Mesenchymal stem cell (in vitro differentiated cells and primary cell): ENCODE results near the gene KLF13.

Experiments used
- DNase-seq: peaks from one replicate; pipeline ENCODE4 v3.0.0-alpha.2; 2013
- H2AFZ ChIP-seq: one replicate; pipeline ENCODE4 v1.6.1; 2013; ENCODE audit warnings: low read depth, mild to moderate bottlenecking, control low read depth, inconsistent platforms, low read length, moderate library complexity
- H2AK5ac ChIP-seq: 2 replicates; pipeline ENCODE4 v1.6.1; 2013; ENCODE audit warnings: low read length, moderate library complexity, mild to moderate bottlenecking, inconsistent platforms; ENCODE audit not compliant: severe bottlenecking
- H2BK120ac ChIP-seq: one replicate; pipeline ENCODE4 v1.6.1; 2013; ENCODE audit warnings: low read depth, mild to moderate bottlenecking, inconsistent platforms, low read length, moderate library complexity
- H2BK12ac ChIP-seq, 2 experiments: one replicate each; pipeline ENCODE4 v1.6.1; 2013; ENCODE audit warnings: inconsistent platforms in 2 of 2, low read length in 2 of 2, mild to moderate bottlenecking in 2 of 2, moderate library complexity in 2 of 2, control low read depth in 1 of 2
- H2BK15ac ChIP-seq: one replicate; pipeline ENCODE4 v1.6.1; 2013; ENCODE audit warnings: mild to moderate bottlenecking, low read depth, inconsistent platforms; ENCODE audit not compliant: poor library complexity, severe bottlenecking
- H2BK5ac ChIP-seq: 2 replicates; pipeline ENCODE4 v1.6.1; 2013; ENCODE audit warnings: low read depth, mild to moderate bottlenecking, low read length, control low read depth, inconsistent platforms; ENCODE audit not compliant: poor library complexity, severe bottlenecking
- H3K14ac ChIP-seq, 2 experiments: one replicate each; pipeline ENCODE4 v1.6.1; 2013; ENCODE audit warnings: inconsistent platforms in 2 of 2, low read length in 2 of 2, control low read depth in 1 of 2, mild to moderate bottlenecking in 1 of 2, moderate library complexity in 1 of 2
- H3K18ac ChIP-seq, 2 experiments: one replicate each; pipeline ENCODE4 v1.6.1; 2013; ENCODE audit warnings: inconsistent platforms in 2 of 2, low read length in 2 of 2, control low read depth in 1 of 2, low read depth in 1 of 2, mild to moderate bottlenecking in 1 of 2
- H3K23ac ChIP-seq, 2 experiments: one replicate each; pipeline ENCODE4 v1.6.1; 2013; ENCODE audit warnings: inconsistent platforms in 2 of 2, low read length in 2 of 2, mild to moderate bottlenecking in 2 of 2, moderate library complexity in 2 of 2, control low read depth in 1 of 2
- H3K27ac ChIP-seq: 2 replicates; pipeline ENCODE4 v1.5.1; 2013; ENCODE audit warnings: mild to moderate bottlenecking, moderate library complexity, low read length, control low read depth, inconsistent platforms; ENCODE audit not compliant: poor library complexity, severe bottlenecking
- H3K27me3 ChIP-seq, 2 experiments: 2 replicates each; pipeline versions ENCODE4 v1.6.1 to v1.7.0; 2013; ENCODE audit warnings: low read length in 2 of 2, mild to moderate bottlenecking in 2 of 2, moderate library complexity in 2 of 2, control low read depth in 1 of 2, inconsistent platforms in 1 of 2; ENCODE audit not compliant: control insufficient read depth in 1 of 2, insufficient read depth in 1 of 2
- H3K36me3 ChIP-seq, 2 experiments: 2 replicates each; pipeline versions ENCODE4 v1.6.1 to v1.7.0; 2013; ENCODE audit warnings: low read length in 2 of 2, control low read depth in 1 of 2, inconsistent platforms in 1 of 2, low read depth in 1 of 2, mild to moderate bottlenecking in 1 of 2; ENCODE audit not compliant: insufficient read depth in 2 of 2, control insufficient read depth in 1 of 2
- H3K4ac ChIP-seq, 2 experiments: one replicate each; pipeline ENCODE4 v1.6.1; 2013; ENCODE audit warnings: inconsistent platforms in 2 of 2, low read length in 2 of 2, mild to moderate bottlenecking in 2 of 2, moderate library complexity in 2 of 2, control low read depth in 1 of 2, low read depth in 1 of 2
- H3K4me1 ChIP-seq: 2 replicates; pipeline ENCODE4 v1.6.1; 2013; ENCODE audit warnings: low read depth, low read length, control low read depth; ENCODE audit not compliant: control insufficient read depth, insufficient read depth
- H3K4me2 ChIP-seq: 2 replicates; pipeline ENCODE4 v1.6.1; 2013; ENCODE audit warnings: low read length, mild to moderate bottlenecking, inconsistent platforms; ENCODE audit not compliant: poor library complexity, severe bottlenecking
- H3K4me3 ChIP-seq, 2 experiments: 2 replicates each; pipeline versions ENCODE4 v1.5.1 to v1.7.0; 2013; ENCODE audit warnings: low read length in 2 of 2, mild to moderate bottlenecking in 2 of 2, control low read depth in 1 of 2, low read depth in 1 of 2; ENCODE audit not compliant: insufficient read depth in 1 of 2
- H3K79me1 ChIP-seq: replicated peaks from 2 replicates; pipeline ENCODE4 v1.6.1; 2013; ENCODE audit warnings: mild to moderate bottlenecking, control low read depth, low read length, inconsistent platforms; ENCODE audit not compliant: poor library complexity, severe bottlenecking
- H3K9ac ChIP-seq: 2 replicates; pipeline ENCODE4 v1.7.0; 2013; ENCODE audit warnings: mild to moderate bottlenecking, low read length, moderate library complexity
- H3K9me3 ChIP-seq: 2 replicates; pipeline ENCODE4 v1.7.0; 2013; ENCODE audit warnings: mild to moderate bottlenecking, low read length; ENCODE audit not compliant: control insufficient read depth
- H4K8ac ChIP-seq: one replicate; pipeline ENCODE4 v1.6.1; 2013; ENCODE audit warnings: inconsistent platforms, mild to moderate bottlenecking, low read length, moderate library complexity
- H4K91ac ChIP-seq: one replicate; pipeline ENCODE4 v1.6.1; 2013; ENCODE audit warnings: mild to moderate bottlenecking, low read length, inconsistent platforms
- WGBS: methylation state at CpG from one replicate; pipeline ENCODE4 v1.1.7; 2013; ENCODE audit warnings: mixed read lengths; 5-methylcytosine and 5-hydroxymethylcytosine counted together

KLF13 gene

GRCh38 chr15:31316135-31316795 lies 10.4 kb upstream of the KLF13 start:
- no peak for DNase-seq
- no peak overlapping the region for H3K18ac ChIP-seq
- no peak overlapping the region for H2AK5ac ChIP-seq
- H3K4ac ChIP-seq, result no peak overlapping the region
- H4K8ac ChIP-seq, result no peak overlapping the region
- H3K36me3 ChIP-seq, result no peaks in the 10 kb centered on the region
- H3K23ac ChIP-seq, result no peak overlapping the region
- WGBS, result 99% methylated on average over 7 of the region's 8 CpGs
- H2AFZ ChIP-seq, result no peak overlapping the region
- no peak overlapping the region for H3K4me3 ChIP-seq
- H2BK120ac ChIP-seq, result no peak overlapping the region
- H2BK5ac ChIP-seq, result no peak overlapping the region
- H3K4me1 ChIP-seq, result no peaks in the 10 kb centered on the region
- no peak overlapping the region for H2BK15ac ChIP-seq
- no peak overlapping the region for H4K91ac ChIP-seq
- H3K27me3 ChIP-seq, result peaks cover 37 to 38% of the 10 kb centered on the region in 2 experiments
- no peak overlapping the region for H3K4me2 ChIP-seq
- H3K27ac ChIP-seq, result no peak overlapping the region
- H3K14ac ChIP-seq, result no peak overlapping the region
- peaks cover 21% of the 10 kb centered on the region for H3K9me3 ChIP-seq
- H3K9ac ChIP-seq, result no peak overlapping the region
- H2BK12ac ChIP-seq, result no peak overlapping the region
- H3K79me1 ChIP-seq, result no peaks in the 10 kb centered on the region

GRCh38 chr15:31317017-31317416 lies 9.6 kb upstream of the KLF13 start:
- peaks cover 26% of the 10 kb centered on the region for H3K9me3 ChIP-seq
- H2AFZ ChIP-seq, result no peak overlapping the region
- H3K9ac ChIP-seq, result no peak overlapping the region
- no peak overlapping the region for H3K14ac ChIP-seq
- H2BK120ac ChIP-seq, result no peak overlapping the region
- H3K27me3 ChIP-seq, result peaks cover 31 to 35% of the 10 kb centered on the region in 2 experiments
- no peak overlapping the region for H2BK12ac ChIP-seq
- H3K79me1 ChIP-seq, result no peaks in the 10 kb centered on the region
- no peaks in the 10 kb centered on the region for H3K36me3 ChIP-seq
- no peak for DNase-seq
- no peak overlapping the region for H2BK5ac ChIP-seq
- 98% methylated on average over 2 of the region's 3 CpGs for WGBS
- H2AK5ac ChIP-seq, result no peak overlapping the region
- no peak overlapping the region for H3K18ac ChIP-seq
- H3K4me2 ChIP-seq, result no peak overlapping the region
- H3K23ac ChIP-seq, result no peak overlapping the region
- H3K4me3 ChIP-seq, result no peak overlapping the region
- no peak overlapping the region for H3K27ac ChIP-seq
- no peak overlapping the region for H2BK15ac ChIP-seq
- no peaks in the 10 kb centered on the region for H3K4me1 ChIP-seq
- no peak overlapping the region for H4K8ac ChIP-seq
- H4K91ac ChIP-seq, result no peak overlapping the region
- no peak overlapping the region for H3K4ac ChIP-seq

GRCh38 chr15:31317421-31318327 lies 9.0 kb upstream of the KLF13 start:
- no peak overlapping the region for H3K4me2 ChIP-seq
- no peaks in the 10 kb centered on the region for H3K36me3 ChIP-seq
- no peak overlapping the region for H2BK15ac ChIP-seq
- H2BK12ac ChIP-seq, result no peak overlapping the region
- no peak overlapping the region for H3K9ac ChIP-seq
- no peak overlapping the region for H2BK120ac ChIP-seq
- H4K8ac ChIP-seq, result no peak overlapping the region
- H3K79me1 ChIP-seq, result no peaks in the 10 kb centered on the region
- no peak overlapping the region for H3K18ac ChIP-seq
- peak overlapping the region in 1 of 2 experiments; percentile 60 for H3K4me3 ChIP-seq
- H3K27ac ChIP-seq, result no peak overlapping the region
- H3K9me3 ChIP-seq, result peaks cover 26% of the 10 kb centered on the region
- H3K23ac ChIP-seq, result no peak overlapping the region
- WGBS, result 84% methylated on average over 21 of the region's 21 CpGs
- no peaks in the 10 kb centered on the region for H3K4me1 ChIP-seq
- H2AK5ac ChIP-seq, result no peak overlapping the region
- no peak overlapping the region for H2AFZ ChIP-seq
- H3K27me3 ChIP-seq, result peaks cover 27 to 34% of the 10 kb centered on the region in 2 experiments
- H3K14ac ChIP-seq, result no peak overlapping the region
- H4K91ac ChIP-seq, result no peak overlapping the region
- no peak for DNase-seq
- no peak overlapping the region for H3K4ac ChIP-seq
- H2BK5ac ChIP-seq, result no peak overlapping the region

- H4K8ac ChIP-seq, result no peak overlapping the region
- H3K4me3 ChIP-seq, result no peak overlapping the region
- H2BK120ac ChIP-seq, result no peak overlapping the region
- peaks cover 27 to 34% of the 10 kb centered on the region in 2 experiments for H3K27me3 ChIP-seq
- no peak overlapping the region for H4K91ac ChIP-seq
- no peak overlapping the region for H3K14ac ChIP-seq
- no peak overlapping the region for H2BK12ac ChIP-seq
- H3K9me3 ChIP-seq, result peaks cover 21% of the 10 kb centered on the region
- H3K4ac ChIP-seq, result no peak overlapping the region
- no peak overlapping the region for H3K18ac ChIP-seq
- 89% methylated on average over 4 of the region's 4 CpGs for WGBS
- H3K23ac ChIP-seq, result no peak overlapping the region
- H3K27ac ChIP-seq, result no peak overlapping the region
- no peaks in the 10 kb centered on the region for H3K36me3 ChIP-seq
- no peak overlapping the region for H2AK5ac ChIP-seq
- no peak overlapping the region for H3K9ac ChIP-seq
- H2BK5ac ChIP-seq, result no peak overlapping the region
- H2BK15ac ChIP-seq, result no peak overlapping the region
- H2AFZ ChIP-seq, result no peak overlapping the region
- H3K79me1 ChIP-seq, result no peaks in the 10 kb centered on the region
- DNase-seq, result no peak
- H3K4me1 ChIP-seq, result no peaks in the 10 kb centered on the region
- no peak overlapping the region for H3K4me2 ChIP-seq
These were observed 8.2 kb upstream of the KLF13 start for GRCh38 chr15:31318429-31318828.
